NCI-H1105 treated with DMSO at 0.1 percent for 48 hours (cell line): ENCODE results near the gene KLK7.

ENCODE experiments used
- DNase-seq: peaks from one replicate; lab custom pipeline; 2025; lab: John Stamatoyannopoulos, UW

Gene KLK7

DNA sequence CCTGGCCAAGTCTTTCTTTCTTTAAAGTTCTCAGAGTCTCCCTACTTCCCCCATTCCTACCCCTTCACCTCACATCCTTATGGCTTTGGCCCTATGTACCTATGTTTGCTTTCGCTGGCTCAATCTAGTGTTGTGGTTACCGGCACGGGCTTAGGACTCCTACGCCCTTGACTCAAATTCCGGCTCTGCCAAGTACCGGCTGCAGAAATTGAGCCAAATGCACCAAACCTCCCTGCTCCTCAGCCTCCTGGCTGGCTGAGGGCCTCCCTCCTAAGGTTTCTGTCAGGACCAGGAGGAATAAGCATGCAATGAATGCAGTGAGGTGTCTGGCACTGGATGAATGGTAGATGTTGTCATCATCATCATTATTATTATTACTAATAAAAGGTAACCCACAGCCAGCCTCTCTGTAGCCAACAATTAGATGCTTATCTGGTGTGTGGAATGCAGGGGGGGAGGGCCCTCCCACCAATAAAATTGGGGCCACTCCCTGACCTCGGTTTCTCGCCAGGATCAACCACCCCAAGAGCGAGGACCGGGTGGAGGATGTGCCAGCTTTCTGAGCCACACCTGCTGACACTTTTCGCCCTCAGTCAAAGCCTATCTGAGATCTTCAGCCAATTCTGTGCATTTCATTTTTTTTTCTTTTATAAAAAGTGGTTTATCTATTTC lies 51.6 kb downstream of the KLK7 start:
- no peak for DNase-seq

GRCh38 chr19:50931023-50931422 lies 52.7 kb downstream of the KLK7 start:
- no peak for DNase-seq

- no peak for DNase-seq
These were observed 54.9 kb downstream of the KLK7 start for GRCh38 chr19:50928831-50929230.
